ENCODE measurements around the gene TEAD1.

Gene TEAD1

GRCh38 chr11:12835286-12835685, 161.1 kb downstream of the TEAD1 start:
- ATAC-seq (no peak), DNase-seq (no peak)

- no peak for DNase-seq
- ATAC-seq = no peak
Observed at GRCh38 chr11:12838463-12839123, 164.4 kb downstream of the TEAD1 start.

- DNase-seq (no peak), ATAC-seq (no peak)
Observed at GRCh38 chr11:12840871-12841660, 166.8 kb downstream of the TEAD1 start.

GRCh38 chr11:12841946-12842630, 167.9 kb downstream of the TEAD1 start:
- ATAC-seq (no peak), DNase-seq (no peak)

GRCh38 chr11:12842933-12843636, 168.9 kb downstream of the TEAD1 start:
- DNase-seq (no peak), ATAC-seq (no peak)

- ATAC-seq (no peak), DNase-seq (no peak)
Observed at GRCh38 chr11:12845163-12845562, 170.9 kb downstream of the TEAD1 start.

- ATAC-seq (no peak), DNase-seq (no peak)
Observed at GRCh38 chr11:12845739-12846358, 171.6 kb downstream of the TEAD1 start.

GRCh38 chr11:12846786-12847615, 172.8 kb downstream of the TEAD1 start:
- DNase-seq = no peak
- ATAC-seq = no peak

GRCh38 chr11:12848413-12848812, 174.2 kb downstream of the TEAD1 start:
- DNase-seq (no peak), ATAC-seq (no peak)

- ATAC-seq (no peak), DNase-seq (no peak)
Observed at GRCh38 chr11:12853325-12853651, 179.1 kb downstream of the TEAD1 start.

GRCh38 chr11:12853652-12854296, 179.6 kb downstream of the TEAD1 start:
- no peak for DNase-seq
- ATAC-seq = no peak

GRCh38 chr11:12854297-12854661, 180.1 kb downstream of the TEAD1 start:
- DNase-seq (no peak), ATAC-seq (no peak)

- DNase-seq = no peak
- ATAC-seq = no peak
Observed at GRCh38 chr11:12854829-12855228, 180.6 kb downstream of the TEAD1 start.

- DNase-seq (no peak), ATAC-seq (no peak)
Observed at GRCh38 chr11:12856338-12856737, 182.1 kb downstream of the TEAD1 start.

- no peak for DNase-seq
- no peak for ATAC-seq
Observed at GRCh38 chr11:12857572-12857971, 183.4 kb downstream of the TEAD1 start.

GRCh38 chr11:12859872-12860657, 185.8 kb downstream of the TEAD1 start:
- ATAC-seq (no peak), DNase-seq (no peak)

- DNase-seq (no peak), ATAC-seq (no peak)
Observed at GRCh38 chr11:12860827-12861226, 186.6 kb downstream of the TEAD1 start.

GRCh38 chr11:12862696-12863469, 188.7 kb downstream of the TEAD1 start:
- DNase-seq = no peak
- ATAC-seq = no peak

GRCh38 chr11:12863605-12864121, 189.4 kb downstream of the TEAD1 start:
- DNase-seq (no peak), ATAC-seq (no peak)

Measured in stimulated activated naive CD8-positive, alpha-beta T cell treated with anti-CD3 and anti-CD28 coated beads, Interleukin-15, Interleukin-2, amounts not matched to agents 100 U/mL and 50 U/mL, for 24 hours (primary cell).